K562 (cell line): ENCODE data around the gene LRMDA. TPM values are rescaled to one million over a fixed set of nuclear protein-coding genes. Genes with fewer than 3 reads are reported as not detected.

Source experiments
- ATAC-seq: fragments of 200-7000 bp; cut with Tn5 transposase; 3 replicates; pipeline ENCODE4 v1.9.1; 2020; ENCODE audit warnings: moderate library complexity
- BruUV-seq: library from RNA; stranded (reverse); fragments of 400-500 nt; replicated peaks from 2 replicates; lab custom pipeline; 2021; lab: Mats Ljungman, UMichigan
- CTCF ChIA-PET: fragments of 300-600 bp; formaldehyde crosslinking; extraction: SDS; loops from one replicate; lab custom pipeline; 2021; ENCODE audit warnings: low intra/inter-chr PET ratio; lab: Yijun Ruan, JAX
- POLR2A ChIA-PET: fragments of 300-600, 350-650 bp; sonication (Branson Sonifier 250); formaldehyde crosslinking; extraction: SDS; loops from one replicate; lab custom pipeline; 2021; ENCODE audit warnings: antibody characterized with exemption, inconsistent platforms; lab: Yijun Ruan, JAX
- DNase-seq, 4 experiments: peaks; one replicate each; pipeline versions ENCODE4 v3.0.0 to v3.0.0-alpha.2; 2011 to 2018; ENCODE audit warnings: low spot score in 3 of 4, mixed read lengths in 3 of 4; ENCODE audit errors: extremely low read depth in 1 of 4
- FAIRE-seq: peaks from 2 replicates; lab custom pipeline; 2011; peaks lifted over from hg19 to GRCh38; lab: Jason Lieb, UNC
- H2AFZ ChIP-seq: 2 replicates; pipeline ENCODE4 v1.6.0; 2011; ENCODE audit warnings: low read depth, low read length, control low read depth, inconsistent platforms
- H3K27ac ChIP-seq: fragments of 200-600 bp; 3 replicates; pipeline ENCODE4 v1.8.0; 2011; ENCODE audit warnings: low read depth, mild to moderate bottlenecking, control low read depth, inconsistent platforms, low read length, moderate library complexity, mixed read lengths; ENCODE audit errors: extremely low read depth
- H3K27me3 ChIP-seq, 2 experiments: fragments of 300-600 bp in 1 of 2; 2 replicates in 1 of 2; 3 replicates in 1 of 2; pipeline versions ENCODE4 v1.6.0 to v1.8.0; 2011; ENCODE audit warnings: inconsistent platforms in 2 of 2, low read length in 2 of 2, mild to moderate bottlenecking in 1 of 2, mixed read lengths in 1 of 2, moderate library complexity in 1 of 2; ENCODE audit not compliant: control insufficient read depth in 2 of 2, insufficient read depth in 2 of 2
- H3K36me3 ChIP-seq: fragments of 300-600 bp; 3 replicates; pipeline ENCODE4 v1.8.0; 2011; ENCODE audit warnings: mild to moderate bottlenecking, low read length, inconsistent platforms; ENCODE audit not compliant: control insufficient read depth, insufficient read depth
- H3K4me1 ChIP-seq, 2 experiments: fragments of 200-600 bp in 1 of 2; replicated peaks in 1 of 2; 2 replicates in 1 of 2; 3 replicates in 1 of 2; pipeline versions ENCODE4 v1.5.1 to v1.8.0; 2011; ENCODE audit warnings: inconsistent platforms in 2 of 2, low read length in 2 of 2, mild to moderate bottlenecking in 1 of 2, mixed read lengths in 1 of 2, moderate library complexity in 1 of 2; ENCODE audit not compliant: control insufficient read depth in 2 of 2, insufficient read depth in 2 of 2
- H3K4me2 ChIP-seq: 2 replicates; pipeline ENCODE4 v1.6.1; 2011; ENCODE audit warnings: low read length, control low read depth, inconsistent platforms, mixed read lengths; ENCODE audit not compliant: insufficient read depth
- H3K4me3 ChIP-seq: fragments of 200-600 bp; sonication (generic), shearing (Covaris generic); 2 replicates; pipeline ENCODE4 v1.5.1; 2016; ENCODE audit warnings: control low read depth, inconsistent platforms
- H3K79me2 ChIP-seq: fragments of 200-600 bp; 3 replicates; pipeline ENCODE4 v1.8.0; 2011; ENCODE audit warnings: low read length, inconsistent platforms; ENCODE audit not compliant: control insufficient read depth, insufficient read depth
- H3K9ac ChIP-seq, 2 experiments: 2 replicates each; pipeline versions ENCODE4 v1.6.0 to v1.6.1; 2011; ENCODE audit warnings: low read depth in 2 of 2, low read length in 2 of 2, control low read depth in 1 of 2, inconsistent platforms in 1 of 2, mild to moderate bottlenecking in 1 of 2, mixed read lengths in 1 of 2; ENCODE audit not compliant: insufficient read depth in 1 of 2
- H3K9me1 ChIP-seq: one replicate; pipeline ENCODE4 v1.6.0; 2011; ENCODE audit warnings: inconsistent platforms, mild to moderate bottlenecking, low read length, moderate library complexity; ENCODE audit not compliant: control insufficient read depth, insufficient read depth
- H3K9me3 ChIP-seq: replicated peaks from 2 replicates; pipeline ENCODE4 v1.5.1; 2011; ENCODE audit warnings: low read depth, low read length, inconsistent platforms; ENCODE audit not compliant: control insufficient read depth, insufficient read depth
- H4K20me1 ChIP-seq: replicated peaks from 2 replicates; pipeline ENCODE4 v1.6.1; 2011; ENCODE audit warnings: low read length, inconsistent platforms, mixed read lengths; ENCODE audit not compliant: control insufficient read depth, insufficient read depth
- CEBPB ChIP-seq: fragments of 450-650 bp; IDR thresholded peaks from 2 replicates; pipeline ENCODE4 v1.6.1; 2016; ENCODE audit warnings: missing genetic modification characterization, missing compliant biosample characterization
- CEBPG ChIP-seq, 3 experiments: fragments of 200-800 bp in 1 of 3; sonication (Bioruptor generic) in 1 of 3; sonication (generic) in 1 of 3; formaldehyde crosslinking in 1 of 3; IDR thresholded peaks in 2 of 3; conservative IDR thresholded peaks in 1 of 3; 2 replicates each; pipeline versions ENCODE4 v1.6.1 to v1.8.0; 2016 to 2022; ENCODE audit warnings: missing compliant biosample characterization in 2 of 3, missing genetic modification characterization in 2 of 3, mild to moderate bottlenecking in 1 of 3, missing genetic modification reagents in 1 of 3
- CLOCK ChIP-seq: fragments of 250-450 bp; sonication (Bioruptor Pico); IDR thresholded peaks from 2 replicates; pipeline ENCODE4 v1.4.0; 2020; ENCODE audit warnings: mild to moderate bottlenecking, moderate library complexity, borderline replicate concordance
- EGR1 ChIP-seq: fragments of 450-650 bp; conservative IDR thresholded peaks from 2 replicates; pipeline ENCODE4 v1.6.1; 2017; ENCODE audit warnings: mild to moderate bottlenecking
- GTF2E2 ChIP-seq: fragments of 200-800 bp; sonication (Bioruptor generic); IDR thresholded peaks from 2 replicates; pipeline ENCODE4 v1.6.1; 2016; ENCODE audit warnings: missing genetic modification characterization, missing compliant biosample characterization
- PCBP2 ChIP-seq: fragments of 200-400 bp; formaldehyde crosslinking; IDR thresholded peaks from 2 replicates; pipeline ENCODE4 v1.6.1; 2018; ENCODE audit warnings: low read length, low read depth, mild to moderate bottlenecking, moderate library complexity; ENCODE audit not compliant: poor library complexity, severe bottlenecking
- RBM25 ChIP-seq: fragments of 200-400 bp; formaldehyde crosslinking; IDR thresholded peaks from 2 replicates; pipeline ENCODE4 v1.6.1; 2018; ENCODE audit warnings: low read length, low read depth, moderate library complexity; ENCODE audit not compliant: severe bottlenecking
- RCOR1 ChIP-seq, 2 experiments: IDR thresholded peaks; 2 replicates each; pipeline ENCODE4 v1.6.1; 2012; ENCODE audit warnings: low read depth in 2 of 2, low read length in 2 of 2, borderline replicate concordance in 1 of 2, improper control_type of control experiment in 1 of 2
- SAFB2 ChIP-seq: fragments of 200-400 bp; formaldehyde crosslinking; IDR thresholded peaks from 2 replicates; pipeline ENCODE4 v1.6.1; 2018; ENCODE audit warnings: borderline replicate concordance, low read length, low read depth, moderate library complexity; ENCODE audit not compliant: severe bottlenecking
- TFAM ChIP-seq: fragments of 250-450 bp; sonication (Bioruptor Pico); conservative IDR thresholded peaks from 2 replicates; pipeline ENCODE4 v1.5.0; 2021; ENCODE audit warnings: mild to moderate bottlenecking, moderate library complexity
- THRAP3 ChIP-seq: fragments of 450-650 bp; IDR thresholded peaks from 2 replicates; pipeline ENCODE4 v1.6.1; 2016; ENCODE audit warnings: mild to moderate bottlenecking, inconsistent platforms, borderline replicate concordance
- ZNF143 ChIP-seq: sonication (generic); formaldehyde crosslinking; IDR thresholded peaks from 2 replicates; pipeline ENCODE4 v1.9.0; 2022; ENCODE audit warnings: mild to moderate bottlenecking, missing genetic modification reagents
- ZNF57 ChIP-seq: fragments of 450-650 bp; formaldehyde crosslinking; IDR thresholded peaks from 2 replicates; pipeline ENCODE4 v1.4.0; 2020; ENCODE audit warnings: mild to moderate bottlenecking, moderate library complexity
- ZNF785 ChIP-seq: fragments of 250-450 bp; sonication (Bioruptor Pico); IDR thresholded peaks from 2 replicates; pipeline ENCODE4 v1.4.0; 2020; ENCODE audit warnings: mild to moderate bottlenecking
- ZSCAN32 ChIP-seq: fragments of 450-650 bp; formaldehyde crosslinking; IDR thresholded peaks from 2 replicates; pipeline ENCODE4 v1.4.0; 2020; ENCODE audit warnings: mild to moderate bottlenecking, moderate library complexity
- WGBS: fragments of 100-300 bp; shearing (Covaris generic); methylation state at CpG from one replicate; pipeline ENCODE4 v1.1.6; 2016; ENCODE audit warnings: low coverage, mixed read lengths; ENCODE audit not compliant: insufficient coverage; ENCODE audit errors: missing lambda C conversion rate; 5-methylcytosine and 5-hydroxymethylcytosine counted together
- in situ Hi-C: fragments of 300-500 bp; cut with MboI; formaldehyde crosslinking; loops from 4 replicates; pipeline ENCODE4 v1.15.0; 2018; ENCODE audit warnings: inconsistent platforms, mixed read lengths
- intact Hi-C: fragments of 100-400 bp; cut with micrococcal nuclease; formaldehyde crosslinking; loops from 2 replicates; pipeline ENCODE4 v1.14.2; 2022
- polyA plus RNA-seq, 8 experiments: library from polyadenylated mRNA; depleted of rRNA in 4 of 8; stranded (reverse) in 5 of 8; unstranded in 3 of 8; fragments of >200 nt; fragmentation: Nextera tagmentation in 2 of 8; fragmentation: Illumina TruSeq in 1 of 8; extraction: Ambion mirVana in 2 of 8; extraction: Trizol in 1 of 8; gene quantifications; 2 replicates each; pipeline versions ENCODE4 v1.2.1 to v1.2.3, GENCODE V29; 2011 to 2014; ENCODE audit warnings: inconsistent platforms in 1 of 8, missing spikeins in 1 of 8
- total RNA-seq, 7 experiments: library from RNA; depleted of rRNA in 6 of 7; stranded (reverse); fragments of >200 nt in 6 of 7; fragmentation: Illumina TruSeq in 2 of 7; extraction: Trizol in 2 of 7; gene quantifications; 2 replicates each; pipeline versions ENCODE4 v1.2.1 to v1.2.3, GENCODE V29; 2011 to 2021; ENCODE audit warnings: low replicate concordance in 1 of 7

LRMDA gene
- total and polyA plus RNA-seq, 9 of the 15 experiments (the other 6 are each of a cell fraction or from before 2014, with no cell fraction given): 0.25 TPM; not detected in 8

- in situ Hi-C loops: no loop called here
Measured at GRCh38 chr10:75460059-75460458, 28.6 kb downstream of the LRMDA start.

GRCh38 chr10:75461672-75462649 lies 30.5 kb downstream of the LRMDA start:
- WGBS: 0% methylated on average over 15 of the region's 15 CpGs
- H2AFZ ChIP-seq: no peak overlapping the region
- ChIA-PET POLR2A (no interaction called here), CTCF (no interaction called here)
- intact Hi-C loops (no loop called here), in situ Hi-C loops (no loop called here)
- no peak for TF ChIP-seq TFAM (CRISPR knock-in tag)
- no peak for TF ChIP-seq ZNF785 (CRISPR knock-in tag)
- no peak for TF ChIP-seq RBM25
- no peak for TF ChIP-seq GTF2E2 (tag)
- TF ChIP-seq ZNF143: no peak
- no peak for TF ChIP-seq ZNF57
- TF ChIP-seq SAFB2: no peak
- TF ChIP-seq EGR1: no peak
- no peak for TF ChIP-seq CLOCK
- no peak for TF ChIP-seq THRAP3
- BruUV-seq: no TSS peak
- H3K9ac ChIP-seq: no peak overlapping the region
- FAIRE-seq: no peak
- no peak overlapping the region for H3K4me3 ChIP-seq
- H3K4me1 ChIP-seq: no peaks in the 10 kb centered on the region
- H3K36me3 ChIP-seq: no peaks in the 10 kb centered on the region
- H3K9me1 ChIP-seq: no peaks in the 10 kb centered on the region
- no peak overlapping the region for H3K4me2 ChIP-seq
- ATAC-seq: no peak
- DNase-seq: no peak
- H4K20me1 ChIP-seq: no peaks in the 10 kb centered on the region
- no peak overlapping the region for H3K27ac ChIP-seq
- peaks cover 5 to 20% of the 10 kb centered on the region in 2 experiments for H3K27me3 ChIP-seq
- no peaks in the 10 kb centered on the region for H3K9me3 ChIP-seq
- no peaks in the 10 kb centered on the region for H3K79me2 ChIP-seq

More at GRCh38 chr10:75460059-75460458, 28.6 kb downstream of the LRMDA start:
- H3K36me3 ChIP-seq: no peaks in the 10 kb centered on the region
- H3K4me2 ChIP-seq: no peak overlapping the region
- 77% methylated on average over 1 of the region's 1 CpG for WGBS
- FAIRE-seq (no peak), DNase-seq (no peak), ATAC-seq (no peak)
- H3K4me3 ChIP-seq: no peak overlapping the region
- H3K9me3 ChIP-seq: no peaks in the 10 kb centered on the region
- H3K79me2 ChIP-seq: no peaks in the 10 kb centered on the region
- TF ChIP-seq CEBPG (CRISPR knock-in tag; IDR thresholded peaks at IDR 0.05) (no peak), CEBPG (tag; conservative IDR thresholded peaks at IDR 0.05 in 1 of 2, IDR thresholded peaks at IDR 0.05 in 1 of 2) (peak; percentile 50 to 85; a peak in 3 of 4 replicates), CEBPB (tag) (peak; percentile 84), ZSCAN32 (CRISPR knock-in tag) (no peak), PCBP2 (no peak), RCOR1 (IDR thresholded peaks at IDR 0.05; ENCODE audit: borderline replicate concordance in 1 of 2, low read depth in 2 of 2, low read length in 2 of 2) (no peak)
- no peak overlapping the region for H3K9ac ChIP-seq
- CTCF ChIA-PET: no interaction called here
- H3K4me1 ChIP-seq: no peaks in the 10 kb centered on the region
- BruUV-seq: no TSS peak
- no peak overlapping the region for H2AFZ ChIP-seq
- no peak overlapping the region for H3K27ac ChIP-seq
- peaks cover 5 to 29% of the 10 kb centered on the region in 2 experiments for H3K27me3 ChIP-seq
- intact Hi-C loops: no loop called here
- H3K9me1 ChIP-seq: no peaks in the 10 kb centered on the region
- POLR2A ChIA-PET: interaction anchor here (0.7 kb wide), 1 partner anchor 205 kb away, joined by 3 read pairs; no protein-coding TSS in a partner anchor
- no peaks in the 10 kb centered on the region for H4K20me1 ChIP-seq
